HCT116 (cell line): Measurements from ENCODE around the gene NRROS. TPM values are rescaled to one million over a fixed set of nuclear protein-coding genes. Genes with fewer than 3 reads are reported as not detected.

Experiments
- ATAC-seq: fragments of 200-7000 bp; cut with Tn5 transposase; 2 replicates; pipeline ENCODE4 v1.9.1; 2020; ENCODE audit warnings: mild to moderate bottlenecking, moderate library complexity
- BruUV-seq: library from RNA; stranded (reverse); fragments of 400-500 nt; replicated peaks from 2 replicates; lab custom pipeline; 2021; lab: Mats Ljungman, UMichigan
- CTCF ChIA-PET: fragments of 300-600 bp; sonication (Branson Sonifier 250); formaldehyde crosslinking; loops from one replicate; lab custom pipeline; 2021; ENCODE audit warnings: antibody characterized with exemption; lab: Charles Lee
- POLR2A ChIA-PET: fragments of 300-600, 350-600 bp; sonication (Branson Sonifier 250); formaldehyde crosslinking; loops from one replicate; lab custom pipeline; 2021; ENCODE audit warnings: antibody characterized with exemption; lab: Charles Lee
- RAD21 ChIA-PET, 2 experiments: fragments of 300-600 bp; sonication (Branson Sonifier 250); formaldehyde crosslinking; loops; one replicate each; lab custom pipeline; 2023; ENCODE audit warnings: low total read pairs in 2 of 2; ENCODE audit not compliant: uncharacterized antibody in 2 of 2, unreplicated experiment in 2 of 2, low non-redundant PET in 1 of 2; lab: Charles Lee
- DNase-seq: peaks from one replicate; pipeline ENCODE4 v3.0.0-alpha.2; 2010; ENCODE audit warnings: low read depth, low spot score
- H2AFZ ChIP-seq: fragments of 200-600 bp; shearing (Covaris generic), sonication (generic); 2 replicates; pipeline ENCODE4 v1.6.1; 2017; ENCODE audit warnings: low read depth, mixed run types, mixed read lengths, antibody characterized with exemption, low read length; ENCODE audit not compliant: poor library complexity, severe bottlenecking
- H3K27ac ChIP-seq: 2 replicates; pipeline ENCODE4 v1.5.1; 2012; ENCODE audit warnings: low read depth, low read length
- H3K27me3 ChIP-seq: fragments of 200-600 bp; sonication (generic); 2 replicates; pipeline ENCODE4 v1.6.1; 2016; ENCODE audit warnings: mixed run types, low read length, mixed read lengths; ENCODE audit not compliant: insufficient read depth
- H3K36me3 ChIP-seq, 2 experiments: fragments of 200-500 bp in 1 of 2; fragments of 200-600 bp in 1 of 2; sonication (Bioruptor generic) in 1 of 2; sonication (generic) in 1 of 2; 2 replicates each; pipeline versions ENCODE4 v1.5.1 to v1.6.1; 2014 to 2016; ENCODE audit warnings: low read length in 2 of 2, inconsistent platforms in 1 of 2, mixed read lengths in 1 of 2, mixed run types in 1 of 2; ENCODE audit not compliant: insufficient read depth in 2 of 2, control insufficient read depth in 1 of 2
- H3K4me1 ChIP-seq, 2 experiments: fragments of 200-600 bp in 1 of 2; sonication (generic) in 1 of 2; 2 replicates each; pipeline versions ENCODE4 v1.5.1 to v1.6.1; 2012 to 2017; ENCODE audit warnings: low read length in 2 of 2, inconsistent platforms in 1 of 2, mild to moderate bottlenecking in 1 of 2, mixed read lengths in 1 of 2, mixed run types in 1 of 2, moderate library complexity in 1 of 2; ENCODE audit not compliant: insufficient read depth in 2 of 2, control insufficient read depth in 1 of 2
- H3K4me2 ChIP-seq: fragments of 200-600 bp; sonication (generic); 2 replicates; pipeline ENCODE4 v1.6.1; 2017; ENCODE audit warnings: mixed run types, low read length, mixed read lengths
- H3K4me3 ChIP-seq, 2 experiments: fragments of 200-600 bp in 1 of 2; sonication (generic) in 1 of 2; replicated peaks in 1 of 2; 2 replicates each; pipeline ENCODE4 v1.5.1; 2011 to 2016; ENCODE audit warnings: low read length in 2 of 2, control low read depth in 1 of 2, low read depth in 1 of 2, mild to moderate bottlenecking in 1 of 2, mixed read lengths in 1 of 2, mixed run types in 1 of 2
- H3K79me2 ChIP-seq: fragments of 200-600 bp; sonication (generic); 2 replicates; pipeline ENCODE4 v1.6.1; 2017; ENCODE audit warnings: mild to moderate bottlenecking, mixed run types, low read length, moderate library complexity, mixed read lengths; ENCODE audit not compliant: insufficient read depth
- H3K9ac ChIP-seq: fragments of 200-600 bp; sonication (generic); 2 replicates; pipeline ENCODE4 v1.6.1; 2016; ENCODE audit warnings: low read length, mixed read lengths
- H3K9me2 ChIP-seq: fragments of 200-600 bp; sonication (generic), shearing (Covaris generic); 2 replicates; pipeline ENCODE4 v1.6.1; 2017; ENCODE audit warnings: mixed run types, mild to moderate bottlenecking, moderate library complexity; ENCODE audit not compliant: insufficient read depth
- H3K9me3 ChIP-seq, 2 experiments: fragments of 200-500 bp in 1 of 2; fragments of 200-600 bp in 1 of 2; sonication (Bioruptor generic) in 1 of 2; sonication (generic) in 1 of 2; 2 replicates each; pipeline ENCODE4 v1.6.1; 2014 to 2017; ENCODE audit warnings: low read length in 2 of 2, mixed read lengths in 2 of 2, inconsistent platforms in 1 of 2, low read depth in 1 of 2, mild to moderate bottlenecking in 1 of 2, mixed run types in 1 of 2, moderate library complexity in 1 of 2; ENCODE audit not compliant: control insufficient read depth in 1 of 2, insufficient read depth in 1 of 2
- H4K20me1 ChIP-seq: fragments of 200-600 bp; sonication (generic), shearing (Covaris generic); 2 replicates; pipeline ENCODE4 v1.6.1; 2017; ENCODE audit warnings: mixed run types, mild to moderate bottlenecking, moderate library complexity; ENCODE audit not compliant: insufficient read depth
- ATF3 ChIP-seq: IDR thresholded peaks from 2 replicates; pipeline ENCODE4 v1.6.1; 2012
- CTCF ChIP-seq, 3 experiments: fragments of 200-600 bp in 1 of 3; sonication (generic) in 1 of 3; IDR thresholded peaks in 2 of 3; conservative IDR thresholded peaks in 1 of 3; 2 replicates each; pipeline ENCODE4 v1.5.1; 2012 to 2017; ENCODE audit warnings: low read depth in 2 of 3, low read length in 2 of 3, antibody characterized with exemption in 1 of 3, borderline replicate concordance in 1 of 3, control low read depth in 1 of 3, mild to moderate bottlenecking in 1 of 3, mixed read lengths in 1 of 3, mixed run types in 1 of 3, moderate library complexity in 1 of 3; ENCODE audit not compliant: insufficient read depth in 1 of 3
- EGR1 ChIP-seq: IDR thresholded peaks from 2 replicates; pipeline ENCODE4 v1.6.1; 2012; ENCODE audit warnings: low read depth
- ELF1 ChIP-seq: IDR thresholded peaks from 2 replicates; pipeline ENCODE4 v1.6.1; 2012; ENCODE audit warnings: low read depth, borderline replicate concordance
- EZH2 ChIP-seq: fragments of 200-600 bp; sonication (generic); IDR thresholded peaks from 2 replicates; pipeline ENCODE4 v1.6.1; 2017; ENCODE audit warnings: antibody characterized with exemption, mixed run types
- EZH2phosphoT487 ChIP-seq: fragments of 200-600 bp; IDR thresholded peaks from 2 replicates; pipeline ENCODE4 v1.6.1; 2018; ENCODE audit warnings: antibody characterized with exemption, borderline replicate concordance
- JUND ChIP-seq: IDR thresholded peaks from 2 replicates; pipeline ENCODE4 v1.6.1; 2012
- POLR2A ChIP-seq: IDR thresholded peaks from 2 replicates; pipeline ENCODE4 v1.7.0; 2011; ENCODE audit warnings: borderline replicate concordance; ENCODE audit not compliant: insufficient read depth, insufficient read length; ENCODE audit errors: extremely low read depth
- RAD21 ChIP-seq: IDR thresholded peaks from 2 replicates; pipeline ENCODE4 v1.6.1; 2012; ENCODE audit warnings: low read depth, mild to moderate bottlenecking
- REST ChIP-seq: IDR thresholded peaks from 2 replicates; pipeline ENCODE4 v1.6.1; 2012; ENCODE audit warnings: low read depth
- SP1 ChIP-seq: IDR thresholded peaks from 2 replicates; pipeline ENCODE4 v1.6.1; 2012; ENCODE audit warnings: low read depth
- SRF ChIP-seq: IDR thresholded peaks from 2 replicates; pipeline ENCODE4 v1.6.1; 2012; ENCODE audit warnings: low read depth
- TCF7L2 ChIP-seq: IDR thresholded peaks from 2 replicates; pipeline ENCODE4 v1.7.0; 2011; ENCODE audit warnings: borderline replicate concordance, inconsistent platforms; ENCODE audit not compliant: insufficient read depth, insufficient read length; ENCODE audit errors: extremely low read depth
- YY1 ChIP-seq: IDR thresholded peaks from 2 replicates; pipeline ENCODE4 v1.6.1; 2011; ENCODE audit warnings: low read length, low read depth, moderate library complexity, mild to moderate bottlenecking; ENCODE audit not compliant: insufficient replicate concordance; ENCODE audit errors: extremely low read depth
- ZFX ChIP-seq: fragments of 450-650 bp; IDR thresholded peaks from 2 replicates; pipeline ENCODE4 v1.6.1; 2017
- intact Hi-C: fragments of 100-400 bp; cut with micrococcal nuclease; formaldehyde crosslinking; loops from 2 replicates; pipeline ENCODE4 v1.10.0; 2022
- total RNA-seq: library from RNA; stranded (reverse); gene quantifications from one replicate; pipeline ENCODE4 v1.2.1, GENCODE V29; 2021; ENCODE audit not compliant: unreplicated experiment

NRROS gene
- total RNA-seq, 1 experiment from 2014 or later, result 0.12 TPM

GRCh38 chr3:196604548-196604947 lies 34.9 kb upstream of the NRROS start:
- no peak for DNase-seq
- TF ChIP-seq RAD21 (peak; percentile 29; the same call in 1 of the 2 replicates), JUND (no peak), EGR1 (no peak)
- TF ChIP-seq, all 23 proteins: peak for 1
- H3K4me3 ChIP-seq, result no peak overlapping the region
- H3K79me2 ChIP-seq, result no peaks in the 10 kb centered on the region
- no peaks in the 10 kb centered on the region for H4K20me1 ChIP-seq
- ChIA-PET POLR2A (no interaction called here), RAD21 (interaction anchor here in 1 of 2 experiments (0.6 kb wide), 1 partner anchor 137 kb away, joined by 6 read pairs; no protein-coding TSS in a partner anchor), CTCF (no interaction called here)
- no TSS peak for BruUV-seq
- H3K27me3 ChIP-seq, result no peaks in the 10 kb centered on the region
- no peak overlapping the region for H3K27ac ChIP-seq
- no peaks in the 10 kb centered on the region for H3K9me2 ChIP-seq
- intact Hi-C loops, result loop anchor here (10.0 kb wide), 1 partner anchor 580 kb away; no protein-coding TSS in a partner anchor
- peaks cover 2 to 12% of the 10 kb centered on the region in 2 experiments; a peak in 3 of 4 replicates for H3K4me1 ChIP-seq
- ATAC-seq, result peak; percentile 61
- peak overlapping the region; percentile 42 for H3K4me2 ChIP-seq
- no peak overlapping the region for H3K9ac ChIP-seq
- H2AFZ ChIP-seq, result peak overlapping the region; percentile 42
- no peaks in the 10 kb centered on the region for H3K36me3 ChIP-seq
- H3K9me3 ChIP-seq, result no peaks in the 10 kb centered on the region

- no peaks in the 10 kb centered on the region for H3K9me3 ChIP-seq
- H4K20me1 ChIP-seq, result no peaks in the 10 kb centered on the region
- no peaks in the 10 kb centered on the region for H3K79me2 ChIP-seq
- peaks cover 22 to 40% of the 10 kb centered on the region in 2 experiments; a peak in 3 of 4 replicates for H3K4me1 ChIP-seq
- H3K4me3 ChIP-seq, result no peak overlapping the region
- ChIA-PET CTCF (interaction anchor here (1.3 to 4.8 kb wide), 6 partner anchors 12 to 362 kb away, joined by 3 to 62 read pairs (median 6); no protein-coding TSS in a partner anchor), POLR2A (no interaction called here), RAD21 (interaction anchor here (1.0 to 1.6 kb wide), 3 partner anchors 76 to 361 kb away, joined by 3 to 14 read pairs (median 4); no protein-coding TSS in a partner anchor)
- ATAC-seq (no peak), DNase-seq (no peak)
- peak overlapping the region; percentile 96 for H2AFZ ChIP-seq
- TF ChIP-seq REST, result no peak
- no peak for TF ChIP-seq SP1
- no peak for TF ChIP-seq ATF3
- no peak for TF ChIP-seq TCF7L2
- TF ChIP-seq EZH2, result no peak
- TF ChIP-seq RAD21, result no peak
- no peak for TF ChIP-seq ZFX
- TF ChIP-seq CTCF (IDR thresholded peaks at IDR 0.05 in 2 of 3, conservative IDR thresholded peaks at IDR 0.05 in 1 of 3; ENCODE audit: borderline replicate concordance in 1 of 3, insufficient read depth in 1 of 3, low read depth in 2 of 3, low read length in 2 of 3), result no peak
- no peak for TF ChIP-seq ELF1
- no peak for TF ChIP-seq POLR2A
- TF ChIP-seq EGR1, result no peak
- TF ChIP-seq YY1, result no peak
- TF ChIP-seq JUND, result no peak
- no peak for TF ChIP-seq EZH2phosphoT487
- TF ChIP-seq SRF, result no peak
- H3K4me2 ChIP-seq, result no peak overlapping the region
- no TSS peak for BruUV-seq
- intact Hi-C loops, result loop anchor here (1.0 to 10.0 kb wide), 3 partner anchors 77 to 576 kb away; no protein-coding TSS in a partner anchor
- no peaks in the 10 kb centered on the region for H3K27me3 ChIP-seq
- H3K9me2 ChIP-seq, result no peaks in the 10 kb centered on the region
- no peak overlapping the region for H3K27ac ChIP-seq
- no peaks in the 10 kb centered on the region for H3K36me3 ChIP-seq
- H3K9ac ChIP-seq, result no peak overlapping the region
Measured at GRCh38 chr3:196608693-196609092, 30.8 kb upstream of the NRROS start.
